HEK293 (cell line): ENCODE measurements around the gene HOXD9.

Experiments used
- CTCF ChIA-PET: fragments of 350-600 bp; formaldehyde crosslinking; extraction: SDS; loops from one replicate; lab custom pipeline; 2021; ENCODE audit warnings: antibody characterized with exemption; lab: Yijun Ruan, JAX
- POLR2A ChIA-PET: fragments of 300-600 bp; formaldehyde crosslinking; extraction: SDS; loops from one replicate; lab custom pipeline; 2020; ENCODE audit warnings: antibody characterized with exemption, inconsistent platforms; lab: Yijun Ruan, JAX
- H3K27ac ChIP-seq: fragments of 200-500 bp; sonication (Bioruptor generic); 2 replicates; pipeline ENCODE4 v1.5.1; 2014; ENCODE audit warnings: low read depth, low read length, control low read depth, inconsistent platforms; ENCODE audit errors: extremely low read depth
- H3K36me3 ChIP-seq, 2 experiments: fragments of 200-500 bp in 1 of 2; sonication (Bioruptor generic) in 1 of 2; 1 replicate in 1 of 2; 2 replicates in 1 of 2; pipeline ENCODE4 v1.5.1; 2014 to 2017; ENCODE audit warnings: inconsistent platforms in 2 of 2, low read length in 2 of 2; ENCODE audit not compliant: control insufficient read depth in 2 of 2, insufficient read depth in 1 of 2
- H3K4me1 ChIP-seq: fragments of 200-500 bp; sonication (Bioruptor generic); 2 replicates; pipeline ENCODE4 v1.5.1; 2014; ENCODE audit warnings: mild to moderate bottlenecking, low read length, inconsistent platforms; ENCODE audit not compliant: control insufficient read depth, insufficient read depth
- H3K4me3 ChIP-seq: 2 replicates; pipeline ENCODE4 v1.5.1; 2011; ENCODE audit warnings: low read depth, mild to moderate bottlenecking, control low read depth, low read length, moderate library complexity
- H3K9me3 ChIP-seq: fragments of 200-500 bp; sonication (Bioruptor generic); 2 replicates; pipeline ENCODE4 v1.5.1; 2014; ENCODE audit warnings: low read depth, low read length, inconsistent platforms; ENCODE audit not compliant: control insufficient read depth, insufficient read depth
- BCL11B ChIP-seq: fragments of 450-650 bp; formaldehyde crosslinking; IDR thresholded peaks from 2 replicates; pipeline ENCODE4 v1.5.1; 2016; ENCODE audit warnings: low read depth, missing biosample characterization, missing genetic modification characterization
- CTCF ChIP-seq: fragments of 450-650 bp; formaldehyde crosslinking; IDR thresholded peaks from 2 replicates; pipeline ENCODE4 v1.5.1; 2016; ENCODE audit warnings: missing biosample characterization, missing genetic modification characterization
- HOXD13 ChIP-seq: sonication (generic); formaldehyde crosslinking; IDR thresholded peaks from 2 replicates; pipeline ENCODE4 v1.8.0; 2022; ENCODE audit warnings: missing genetic modification reagents, borderline replicate concordance
- KLF10 ChIP-seq: fragments of 450-650 bp; IDR thresholded peaks from 2 replicates; pipeline ENCODE4 v1.5.1; 2018; ENCODE audit warnings: missing biosample characterization, mild to moderate bottlenecking, missing genetic modification characterization
- KLF7 ChIP-seq: fragments of 450-650 bp; formaldehyde crosslinking; IDR thresholded peaks from 2 replicates; pipeline ENCODE4 v1.5.1; 2016; ENCODE audit warnings: missing biosample characterization, missing genetic modification characterization, borderline replicate concordance
- OVOL3 ChIP-seq: fragments of 450-650 bp; formaldehyde crosslinking; IDR thresholded peaks from 2 replicates; pipeline ENCODE4 v1.5.1; 2016; ENCODE audit warnings: missing biosample characterization, missing genetic modification characterization
- ZBTB21 ChIP-seq: fragments of 450-650 bp; formaldehyde crosslinking; IDR thresholded peaks from 2 replicates; pipeline ENCODE4 v1.5.1; 2017; ENCODE audit warnings: missing biosample characterization, missing genetic modification characterization
- ZFHX2 ChIP-seq: fragments of 450-650 bp; formaldehyde crosslinking; conservative IDR thresholded peaks from 2 replicates; pipeline ENCODE4 v1.5.1; 2016; ENCODE audit warnings: missing biosample characterization, missing genetic modification characterization
- ZNF175 ChIP-seq: fragments of 450-650 bp; formaldehyde crosslinking; IDR thresholded peaks from 2 replicates; pipeline ENCODE4 v1.5.1; 2016; ENCODE audit warnings: missing biosample characterization, missing genetic modification characterization
- ZNF184 ChIP-seq: fragments of 450-650 bp; IDR thresholded peaks from 2 replicates; pipeline ENCODE4 v1.5.1; 2018; ENCODE audit warnings: missing biosample characterization, mild to moderate bottlenecking, missing genetic modification characterization
- ZNF26 ChIP-seq: fragments of 450-650 bp; formaldehyde crosslinking; IDR thresholded peaks from 2 replicates; pipeline ENCODE4 v1.5.1; 2016; ENCODE audit warnings: missing biosample characterization, missing genetic modification characterization
- ZNF37A ChIP-seq: fragments of 450-650 bp; IDR thresholded peaks from 2 replicates; pipeline ENCODE4 v1.5.1; 2018; ENCODE audit warnings: missing biosample characterization, missing genetic modification characterization
- ZNF398 ChIP-seq: fragments of 450-650 bp; formaldehyde crosslinking; IDR thresholded peaks from 2 replicates; pipeline ENCODE4 v1.5.1; 2017; ENCODE audit warnings: missing biosample characterization, missing genetic modification characterization
- ZNF600 ChIP-seq: fragments of 450-650 bp; formaldehyde crosslinking; IDR thresholded peaks from 2 replicates; pipeline ENCODE4 v1.5.1; 2016; ENCODE audit warnings: missing biosample characterization, missing genetic modification characterization
- ZNF704 ChIP-seq: fragments of 450-650 bp; formaldehyde crosslinking; IDR thresholded peaks from 2 replicates; pipeline ENCODE4 v1.5.1; 2016; ENCODE audit warnings: missing biosample characterization, missing genetic modification characterization
- ZNF776 ChIP-seq: fragments of 450-650 bp; formaldehyde crosslinking; IDR thresholded peaks from 2 replicates; pipeline ENCODE4 v1.5.0; 2017; ENCODE audit warnings: missing biosample characterization, missing genetic modification characterization, borderline replicate concordance
- ZNF830 ChIP-seq: fragments of 450-650 bp; IDR thresholded peaks from 2 replicates; pipeline ENCODE4 v1.5.0; 2018; ENCODE audit warnings: missing biosample characterization, missing genetic modification characterization, low read depth, mild to moderate bottlenecking, moderate library complexity
- ZSCAN4 ChIP-seq: fragments of 450-650 bp; formaldehyde crosslinking; IDR thresholded peaks from 2 replicates; pipeline ENCODE4 v1.5.1; 2017; ENCODE audit warnings: missing biosample characterization, missing genetic modification characterization
- ZXDB ChIP-seq: fragments of 450-650 bp; formaldehyde crosslinking; IDR thresholded peaks from 2 replicates; pipeline ENCODE4 v1.5.1; 2016; ENCODE audit warnings: missing biosample characterization, missing genetic modification characterization

HOXD9 gene

GRCh38 chr2:176172895-176173566 lies 50.5 kb downstream of the HOXD9 start:
- Histone ChIP-seq H3K36me3 (peaks cover 0 to 23% of the 10 kb centered on the region in 2 experiments; a peak in 2 of 3 replicates), H3K4me1 (no peaks in the 10 kb centered on the region), H3K27ac (no peak overlapping the region), H3K4me3 (no peak overlapping the region), H3K9me3 (no peaks in the 10 kb centered on the region)
- TF ChIP-seq KLF10: no peak
- TF ChIP-seq ZNF830 (tag by site-specific recombination): no peak
- TF ChIP-seq ZSCAN4 (tag by site-specific recombination): no peak
- no peak for TF ChIP-seq OVOL3
- no peak for TF ChIP-seq HOXD13 (CRISPR knock-in tag)
- no peak for TF ChIP-seq KLF7 (tag by site-specific recombination)
- no peak for TF ChIP-seq BCL11B (tag by site-specific recombination)
- ChIA-PET POLR2A (no interaction called here), CTCF (interaction anchor here (0.8 to 1.7 kb wide), 2 partner anchors 22 to 282 kb away, joined by 3 to 6 read pairs; no protein-coding TSS in a partner anchor)

GRCh38 chr2:176173567-176174381 lies 51.3 kb downstream of the HOXD9 start:
- TF ChIP-seq ZFHX2 (tag by site-specific recombination): 0 out of 2 replicates have a peak, but pooled peaks have one; percentile 13
- no peak for TF ChIP-seq ZNF26 (tag by site-specific recombination)
- no peaks in the 10 kb centered on the region for H3K4me1 ChIP-seq
- ChIA-PET CTCF (interaction anchor here (0.8 to 1.0 kb wide), 2 partner anchors 23 to 47 kb away, joined by 3 read pairs; no protein-coding TSS in a partner anchor), POLR2A (no interaction called here)
- H3K27ac ChIP-seq: no peak overlapping the region
- H3K4me3 ChIP-seq: no peak overlapping the region
- H3K36me3 ChIP-seq: peaks cover 0 to 23% of the 10 kb centered on the region in 2 experiments; a peak in 1 of 3 replicates
- no peaks in the 10 kb centered on the region for H3K9me3 ChIP-seq

GRCh38 chr2:176174382-176174823 lies 51.9 kb downstream of the HOXD9 start:
- CTCF ChIA-PET: interaction anchor here (1.0 kb wide), 1 partner anchor 47 kb away, joined by 3 read pairs; no protein-coding TSS in a partner anchor
- Histone ChIP-seq H3K4me1 (peaks cover 4% of the 10 kb centered on the region; the same call in 1 of the 2 replicates), H3K9me3 (no peaks in the 10 kb centered on the region), H3K36me3 (peaks cover 0 to 23% of the 10 kb centered on the region in 2 experiments; a peak in 1 of 3 replicates), H3K4me3 (no peak overlapping the region), H3K27ac (no peak overlapping the region)
- POLR2A ChIA-PET: no interaction called here
- TF ChIP-seq ZBTB21 (tag by site-specific recombination): no peak
- no peak for TF ChIP-seq ZNF184 (tag by site-specific recombination)
- no peak for TF ChIP-seq ZNF776
- TF ChIP-seq ZNF704 (tag by site-specific recombination): no peak
- TF ChIP-seq ZNF398 (tag by site-specific recombination): no peak
- TF ChIP-seq ZXDB (tag by site-specific recombination): no peak
- no peak for TF ChIP-seq ZNF37A
- TF ChIP-seq ZNF600 (tag by site-specific recombination): no peak
- no peak for TF ChIP-seq CTCF
- no peak for TF ChIP-seq ZNF175 (tag by site-specific recombination)
